IPS DF 19.7 (cell line): ENCODE results near the gene FLG2.
"Not testable (repeated sequence)": the region's sequence is repeated elsewhere in the genome, so short reads cannot be mapped to it uniquely, and the experiment has no call there.

Experiments
- DNase-seq: peaks from one replicate; pipeline ENCODE4 v3.0.0-alpha.2; 2013; ENCODE audit warnings: low read depth, low spot score

The FLG2 gene

DNA sequence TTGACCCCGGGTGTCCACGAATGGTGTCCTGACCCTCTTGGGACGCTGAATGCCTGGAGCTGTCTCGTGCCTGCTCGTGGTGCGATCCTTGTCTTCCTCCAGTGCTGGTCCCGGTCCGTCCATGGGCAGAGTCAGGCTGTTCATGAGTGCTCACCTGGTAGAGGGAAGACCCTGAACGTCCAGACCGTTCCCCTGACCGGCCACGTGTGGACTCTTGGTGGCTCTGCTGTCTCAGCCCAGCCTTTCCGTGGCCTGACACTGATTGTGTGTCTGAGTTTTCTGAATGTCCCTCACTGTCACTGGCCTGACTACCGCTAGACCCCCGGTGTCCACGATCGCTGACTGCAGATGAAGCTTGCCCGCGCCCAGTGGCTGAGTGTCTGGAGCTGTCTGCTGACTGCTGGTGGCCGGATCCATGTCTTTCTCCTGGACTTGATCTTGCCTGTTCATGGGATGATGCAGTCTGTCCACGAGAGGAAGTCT is 46.4 kb downstream of the FLG2 start:
- DNase-seq: no peak

DNA sequence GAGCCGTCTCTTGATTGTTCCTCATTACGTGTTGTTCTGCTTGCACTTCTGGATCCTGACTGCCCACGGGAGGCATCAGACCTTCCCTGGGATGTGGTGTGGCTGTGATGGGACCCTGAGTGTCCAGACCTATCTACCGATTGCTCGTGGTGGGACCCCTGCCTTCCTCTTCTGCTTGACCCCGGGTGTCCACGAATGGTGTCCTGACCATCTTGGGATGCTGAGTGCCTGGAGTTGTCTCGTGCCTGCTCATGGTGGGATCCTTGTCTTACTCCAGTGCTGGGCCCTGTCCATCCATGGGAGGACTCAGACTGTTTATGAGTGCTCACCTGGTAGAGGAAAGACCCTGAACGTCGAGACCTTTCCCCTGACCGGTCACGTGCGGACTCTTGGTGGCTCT is 47.6 kb downstream of the FLG2 start:
- DNase-seq: not testable (repeated sequence)

DNA sequence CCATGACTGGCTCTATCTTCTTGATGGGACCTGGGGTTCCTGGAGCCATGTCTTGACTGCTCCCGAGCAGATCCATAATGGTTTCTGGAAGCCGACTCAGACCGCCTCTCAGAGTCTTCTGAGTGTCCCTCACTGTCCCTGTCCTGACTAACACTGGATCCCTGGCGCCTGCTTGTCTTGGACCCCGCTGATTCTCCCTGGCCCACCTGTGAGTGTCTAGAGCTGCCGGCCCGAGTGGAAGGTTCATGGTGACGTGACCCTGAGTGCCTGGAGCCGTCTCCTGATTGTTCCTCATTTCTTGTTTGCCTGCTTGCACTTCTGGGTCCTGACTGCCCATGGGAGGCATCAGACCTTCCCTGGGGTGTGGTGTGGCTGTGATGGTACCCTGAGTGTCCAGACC is 49.9 kb downstream of the FLG2 start:
- DNase-seq: no peak

DNA sequence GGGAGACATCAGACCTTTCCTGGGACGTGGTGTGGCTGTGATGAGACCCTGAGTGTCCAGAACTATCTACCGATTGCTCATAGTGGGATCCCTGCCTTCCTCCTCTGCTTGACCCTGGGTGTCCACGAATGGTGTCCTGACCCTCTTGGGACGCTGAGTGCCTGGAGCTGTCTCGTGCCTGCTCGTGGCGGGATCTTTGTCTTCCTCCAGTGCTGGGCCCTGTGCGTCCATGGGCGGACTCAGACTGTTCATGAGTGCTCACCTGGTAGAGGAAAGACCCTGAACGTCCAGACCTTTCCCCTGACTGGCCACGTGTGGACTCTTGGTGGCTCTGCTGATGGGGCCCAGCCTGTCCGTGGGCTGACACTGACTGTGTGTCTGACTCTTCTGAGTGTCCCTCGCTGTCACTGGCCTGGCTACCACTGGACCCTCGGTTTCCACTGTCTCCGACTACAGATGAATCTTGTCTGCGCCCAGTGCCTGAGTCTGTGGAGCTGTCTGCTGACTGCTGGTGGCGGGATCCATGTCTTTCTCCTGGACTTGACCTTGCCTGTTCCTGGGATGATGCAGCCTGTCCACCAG is 50.4 kb downstream of the FLG2 start:
- DNase-seq: not testable (repeated sequence)

DNA sequence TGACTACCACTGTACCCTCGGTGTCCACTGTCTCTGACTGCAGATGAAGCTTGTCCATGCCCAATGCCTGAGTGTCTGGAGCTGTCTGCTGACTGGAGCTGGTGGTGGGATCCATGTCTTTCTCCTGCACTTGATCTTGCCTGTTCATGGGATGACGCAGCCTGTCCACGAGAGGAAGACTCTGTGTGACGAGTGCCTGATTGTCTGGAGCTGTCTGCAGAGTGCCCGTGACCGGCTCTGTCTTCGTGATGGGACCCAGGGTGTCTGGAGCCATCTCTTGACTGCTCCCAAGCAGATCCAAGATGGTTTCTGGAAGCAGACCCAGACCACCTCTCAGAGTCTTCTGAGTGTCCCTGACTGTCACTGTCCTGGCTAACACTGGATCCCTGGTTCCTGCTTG is 51.0 kb downstream of the FLG2 start:
- DNase-seq: not testable (repeated sequence)

DNA sequence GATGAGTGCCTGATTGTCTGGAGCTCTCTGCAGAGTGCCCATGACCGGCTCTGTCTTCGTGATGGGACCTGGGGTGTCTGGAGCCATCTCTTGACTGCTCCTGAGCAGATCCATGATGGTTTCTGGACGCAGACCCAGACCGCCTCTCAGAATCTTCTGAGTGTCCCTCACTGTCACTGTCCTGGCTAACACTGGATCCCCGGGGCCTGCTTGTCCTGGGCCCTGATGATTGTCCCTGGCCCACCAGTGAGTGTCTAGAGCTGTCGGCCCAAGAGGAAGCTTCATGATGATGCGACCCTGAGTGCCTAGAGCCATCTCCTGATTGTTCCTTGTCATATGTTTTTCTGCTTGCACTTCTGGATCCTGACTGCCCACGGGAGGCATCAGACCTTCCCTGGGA is 51.8 kb downstream of the FLG2 start:
- not testable (repeated sequence) for DNase-seq

DNA sequence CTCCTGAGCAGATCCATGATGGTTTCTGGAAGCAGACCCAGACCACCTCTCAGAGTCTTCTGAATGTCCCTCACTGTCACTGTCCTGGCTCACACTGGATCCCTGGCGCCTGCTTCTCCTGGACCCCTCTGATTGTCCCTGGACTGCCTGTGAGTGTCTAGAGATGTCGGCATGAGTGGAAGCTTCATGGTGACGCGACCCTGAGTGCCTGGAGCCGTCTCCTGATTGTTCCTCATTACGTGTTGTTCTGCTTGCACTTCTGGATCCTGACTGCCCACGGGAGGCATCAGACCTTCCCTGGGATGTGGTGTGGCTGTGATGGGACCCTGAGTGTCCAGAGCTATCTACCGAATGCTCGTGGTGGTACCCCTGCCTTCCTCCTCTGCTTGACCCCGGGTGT is 53.7 kb downstream of the FLG2 start:
- not testable (repeated sequence) for DNase-seq

DNA sequence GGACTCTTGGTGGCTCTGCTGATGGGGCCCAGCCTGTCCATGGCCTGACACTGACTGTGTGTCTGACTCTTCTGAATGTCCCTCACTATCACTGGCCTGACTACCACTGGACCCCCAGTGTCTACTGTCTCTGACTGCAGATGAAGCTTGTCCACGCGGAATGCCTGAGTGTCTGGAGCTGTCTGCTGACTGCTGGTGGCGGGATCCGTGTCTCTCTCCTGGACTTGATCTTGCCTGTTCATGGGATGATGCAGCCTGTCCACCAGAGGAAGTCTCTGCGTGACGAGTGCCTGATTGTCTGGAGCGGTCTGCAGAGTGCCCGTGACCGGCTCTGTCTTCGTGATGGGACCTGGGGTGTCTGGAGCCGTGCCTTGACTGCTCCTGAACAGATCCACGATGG is 55.0 kb downstream of the FLG2 start:
- DNase-seq: not testable (repeated sequence)

DNA sequence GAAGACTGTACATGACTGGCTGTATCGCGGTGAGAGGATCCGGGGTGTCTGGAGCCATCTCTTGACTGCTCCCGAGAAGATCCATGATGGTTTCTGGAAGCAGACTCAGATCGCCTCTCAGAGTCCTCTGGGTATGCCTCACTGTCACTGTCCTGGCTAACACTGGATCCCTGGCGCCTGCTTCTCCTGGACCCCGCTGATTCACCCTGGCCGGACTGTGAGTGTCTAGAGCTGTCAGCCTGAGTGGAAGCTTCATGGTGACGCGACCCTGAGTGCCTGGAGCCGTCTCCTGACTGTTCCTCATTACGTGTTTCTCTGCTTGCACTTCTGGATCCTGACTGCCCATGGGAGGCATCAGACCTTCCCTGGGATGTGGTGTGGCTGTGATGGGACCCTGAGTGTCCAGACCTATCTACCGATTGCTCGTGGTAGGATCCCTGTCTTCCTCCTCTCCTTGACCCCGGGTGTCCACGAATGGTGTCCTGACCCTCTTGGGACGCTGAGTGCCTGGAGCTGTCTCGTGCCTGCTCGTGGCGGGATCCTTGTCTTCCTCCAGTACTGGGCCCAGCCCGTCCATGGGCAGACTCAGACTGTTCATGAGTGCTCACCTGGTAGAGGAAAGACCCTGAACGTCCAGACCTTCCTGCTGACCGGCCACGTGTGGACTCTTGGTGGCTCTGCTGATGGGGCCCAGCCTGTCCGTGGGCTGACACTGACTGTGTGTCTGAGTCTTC is 56.5 kb downstream of the FLG2 start:
- DNase-seq: not testable (repeated sequence)
